ENCODE results near the gene CHD1. TPM values are rescaled to one million over a fixed set of nuclear protein-coding genes. Genes with fewer than 3 reads are reported as not detected.

CHD1 gene
- total RNA-seq, 4 donors from 2014 or later = 43.5 to 120 (median 69.5) TPM

DNA sequence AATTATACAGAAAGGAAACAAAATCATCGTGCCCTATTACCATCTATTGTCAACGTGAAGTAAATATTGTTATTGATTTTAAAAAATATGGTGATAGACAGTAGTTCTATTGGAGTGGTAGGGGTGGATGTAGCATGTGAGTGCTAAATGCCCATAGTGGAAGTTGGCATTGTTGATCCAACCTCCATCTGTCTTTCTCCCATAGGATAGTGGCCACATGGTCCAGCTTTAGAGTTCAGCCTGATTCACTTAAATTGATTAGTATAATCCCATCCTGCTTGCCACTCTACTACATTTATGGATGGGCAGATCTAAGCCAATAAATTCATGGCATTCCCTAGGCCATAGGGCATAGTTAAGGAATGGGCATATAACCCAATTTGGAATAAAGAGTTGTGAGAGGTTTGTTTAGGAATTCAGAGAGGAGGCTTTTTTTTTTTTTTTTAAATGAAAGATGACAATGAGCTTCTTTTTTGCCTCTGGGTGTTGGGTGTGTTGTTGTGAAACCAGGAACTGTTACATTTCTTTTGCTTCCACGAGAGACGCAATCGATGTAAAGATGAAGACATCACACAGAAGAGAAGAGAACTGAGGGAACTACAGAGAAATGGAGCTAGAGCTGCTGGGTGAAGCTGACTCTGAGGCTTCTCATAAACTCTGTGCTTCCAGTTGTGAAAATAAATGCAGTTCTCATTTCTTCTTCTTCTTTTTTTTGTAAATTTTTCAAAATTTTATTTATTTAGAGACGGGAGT lies 12.5 kb upstream of the CHD1 start:
- Histone ChIP-seq H3K27me3 (no peaks in the 10 kb centered on the region), H3K4me1 (no peaks in the 10 kb centered on the region), H3K4me3 (no peak overlapping the region), H3K27ac (no peak overlapping the region), H3K9me3 (no peaks in the 10 kb centered on the region), H3K36me3 (no peaks in the 10 kb centered on the region)
- TF ChIP-seq, protein P1, sequence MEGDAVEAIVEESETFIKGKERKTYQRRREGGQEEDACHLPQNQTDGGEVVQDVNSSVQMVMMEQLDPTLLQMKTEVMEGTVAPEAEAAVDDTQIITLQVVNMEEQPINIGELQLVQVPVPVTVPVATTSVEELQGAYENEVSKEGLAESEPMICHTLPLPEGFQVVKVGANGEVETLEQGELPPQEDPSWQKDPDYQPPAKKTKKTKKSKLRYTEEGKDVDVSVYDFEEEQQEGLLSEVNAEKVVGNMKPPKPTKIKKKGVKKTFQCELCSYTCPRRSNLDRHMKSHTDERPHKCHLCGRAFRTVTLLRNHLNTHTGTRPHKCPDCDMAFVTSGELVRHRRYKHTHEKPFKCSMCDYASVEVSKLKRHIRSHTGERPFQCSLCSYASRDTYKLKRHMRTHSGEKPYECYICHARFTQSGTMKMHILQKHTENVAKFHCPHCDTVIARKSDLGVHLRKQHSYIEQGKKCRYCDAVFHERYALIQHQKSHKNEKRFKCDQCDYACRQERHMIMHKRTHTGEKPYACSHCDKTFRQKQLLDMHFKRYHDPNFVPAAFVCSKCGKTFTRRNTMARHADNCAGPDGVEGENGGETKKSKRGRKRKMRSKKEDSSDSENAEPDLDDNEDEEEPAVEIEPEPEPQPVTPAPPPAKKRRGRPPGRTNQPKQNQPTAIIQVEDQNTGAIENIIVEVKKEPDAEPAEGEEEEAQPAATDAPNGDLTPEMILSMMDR (IDR thresholded peaks at IDR 0.05) = no peak
- no peak for TF ChIP-seq POLR2A (IDR thresholded peaks at IDR 0.05)
- no peak for DNase-seq

DNA sequence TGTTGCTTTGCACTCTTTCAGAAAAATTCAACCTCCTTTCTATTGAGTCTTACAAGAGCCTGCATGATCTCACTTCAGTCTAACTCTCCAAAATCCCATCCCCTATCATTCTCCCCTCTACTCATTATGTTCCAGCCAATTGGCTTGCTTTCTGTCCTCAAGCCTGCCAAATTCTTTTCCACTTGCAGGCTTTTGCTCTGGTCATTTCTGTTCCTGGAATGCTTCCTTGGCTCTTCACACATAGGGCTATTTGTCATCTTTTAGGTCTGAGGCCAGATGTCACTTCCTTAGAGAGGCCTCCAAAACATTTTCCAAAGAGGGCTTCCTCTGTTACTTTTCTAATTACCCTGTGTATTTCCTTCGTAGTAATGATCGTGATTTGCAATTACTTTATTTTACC lies 11.8 kb upstream of the CHD1 start:
- Histone ChIP-seq H3K4me1 (no peaks in the 10 kb centered on the region), H3K36me3 (no peaks in the 10 kb centered on the region), H3K4me3 (no peak overlapping the region), H3K9me3 (no peaks in the 10 kb centered on the region), H3K27ac (no peak overlapping the region), H3K27me3 (no peaks in the 10 kb centered on the region)
- DNase-seq = no peak
- no peak for TF ChIP-seq POLR2A (IDR thresholded peaks at IDR 0.05)
- TF ChIP-seq, protein P1 (IDR thresholded peaks at IDR 0.05) = no peak

DNA sequence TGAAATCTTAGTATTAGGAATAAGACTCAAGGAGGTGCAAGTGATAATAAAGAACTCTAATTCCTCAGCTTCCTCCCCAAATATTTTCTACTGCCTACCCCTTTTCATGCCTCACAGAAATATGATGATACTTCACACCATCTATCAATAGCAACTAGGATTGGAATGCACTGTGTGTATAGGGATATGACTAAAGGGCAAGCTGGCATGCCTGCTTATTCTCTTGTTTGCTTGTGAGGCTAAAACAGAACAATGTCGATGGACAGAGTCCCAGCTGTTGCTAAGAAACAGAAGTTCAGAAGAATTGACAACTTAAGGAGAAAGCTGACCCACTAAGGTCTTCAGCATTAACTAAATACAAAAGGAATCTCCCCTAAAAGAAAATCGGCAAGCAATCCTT lies 9.7 kb upstream of the CHD1 start:
- no peak for DNase-seq
- no peaks in the 10 kb centered on the region for H3K36me3 ChIP-seq
- no peaks in the 10 kb centered on the region for H3K27me3 ChIP-seq
- H3K4me3 ChIP-seq = no peak overlapping the region
- peaks cover 0 to 3% (median 0%) of the 10 kb centered on the region in 4 donors for H3K4me1 ChIP-seq
- TF ChIP-seq, protein P1 (IDR thresholded peaks at IDR 0.05) = no peak
- TF ChIP-seq POLR2A (IDR thresholded peaks at IDR 0.05) = no peak
- H3K9me3 ChIP-seq = no peaks in the 10 kb centered on the region
- H3K27ac ChIP-seq = no peak overlapping the region

DNA sequence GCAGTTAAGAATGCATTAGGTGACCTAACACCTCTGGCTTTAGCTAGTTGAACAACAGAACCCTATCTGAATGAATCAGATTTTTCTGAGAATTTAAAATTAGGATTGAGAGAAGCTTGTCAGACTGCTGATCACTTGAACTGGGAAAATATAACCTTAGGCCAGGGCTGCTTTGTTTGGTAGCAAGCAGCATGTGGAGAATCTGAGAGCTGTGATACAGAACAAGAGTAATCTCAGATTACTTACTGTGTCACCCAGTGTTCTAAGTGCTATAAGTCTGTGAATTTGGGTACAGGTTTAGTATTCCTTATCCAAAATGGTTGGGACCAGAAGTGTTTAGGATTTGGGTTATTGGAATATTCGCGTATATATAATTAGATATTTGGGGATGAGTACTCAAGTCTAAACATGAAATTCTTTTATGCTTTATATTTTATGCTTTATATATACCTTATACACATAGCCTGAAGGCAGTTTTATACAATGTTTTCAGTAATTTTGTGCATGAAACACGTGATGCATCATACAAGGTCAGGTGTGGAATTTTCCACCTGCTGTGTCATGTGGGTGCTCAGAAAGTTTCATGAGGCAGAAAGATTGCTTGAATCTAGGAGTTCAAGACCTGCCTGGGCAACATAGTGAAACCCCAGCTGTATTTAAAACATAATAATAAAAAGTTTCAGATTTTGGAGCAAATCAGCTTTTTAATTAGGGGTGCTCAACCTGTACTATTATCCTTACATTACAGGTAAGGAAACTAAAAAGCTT lies 8.3 kb upstream of the CHD1 start:
- Histone ChIP-seq H3K36me3 (no peaks in the 10 kb centered on the region), H3K9me3 (no peaks in the 10 kb centered on the region), H3K27ac (no peak overlapping the region), H3K27me3 (no peaks in the 10 kb centered on the region), H3K4me1 (peaks cover 0 to 3% (median 0%) of the 10 kb centered on the region in 4 donors), H3K4me3 (no peak overlapping the region)
- DNase-seq = no peak
- TF ChIP-seq POLR2A (IDR thresholded peaks at IDR 0.05) = no peak
- TF ChIP-seq, protein P1 (IDR thresholded peaks at IDR 0.05) = no peak

DNA sequence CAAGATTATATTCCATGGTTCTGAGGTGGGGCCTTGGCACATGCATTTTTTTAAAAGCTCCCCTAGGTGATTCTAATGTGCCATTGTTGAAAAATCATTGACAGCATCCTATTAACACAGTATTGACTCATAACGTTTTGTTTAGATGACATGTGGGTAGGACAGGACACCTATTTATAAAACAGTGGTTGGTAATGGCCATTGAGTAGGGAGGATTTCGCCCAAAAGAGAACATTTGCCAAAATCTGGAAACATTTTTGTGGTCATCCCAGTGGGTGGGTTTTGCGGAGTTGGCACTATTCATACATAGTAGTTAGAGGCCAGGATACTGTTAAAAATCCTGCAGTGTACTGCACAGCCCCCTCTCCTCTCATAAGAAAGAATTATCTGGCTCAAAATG lies 6.4 kb upstream of the CHD1 start:
- no peak for DNase-seq
- Histone ChIP-seq H3K27ac (no peak overlapping the region), H3K4me1 (peaks cover 0 to 11% (median 4%) of the 10 kb centered on the region in 4 donors), H3K36me3 (no peaks in the 10 kb centered on the region), H3K27me3 (no peaks in the 10 kb centered on the region), H3K9me3 (no peaks in the 10 kb centered on the region), H3K4me3 (no peak overlapping the region)
- TF ChIP-seq, protein P1 (IDR thresholded peaks at IDR 0.05) = no peak
- TF ChIP-seq POLR2A (IDR thresholded peaks at IDR 0.05) = no peak

Data from Peyer's patch (tissue), 4 donors.